Ascending aorta (tissue), 2 donors: ENCODE results near the gene GRIA3. TPM values are rescaled to one million over a fixed set of nuclear protein-coding genes. Genes with fewer than 3 reads are reported as not detected.

ENCODE experiments used
- DNase-seq, 2 donors: peaks; one replicate each; pipeline ENCODE4 v3.0.0-alpha.2; 2019; ENCODE audit warnings: low spot score in 2 of 2
- H3K27ac ChIP-seq, 2 donors: fragments of 200-600 bp; sonication (generic); one replicate each; pipeline ENCODE4 v1.5.1; 2016 to 2017; ENCODE audit warnings: mild to moderate bottlenecking in 1 of 2
- H3K27me3 ChIP-seq: fragments of 200-600 bp; sonication (generic); one replicate; pipeline ENCODE4 v1.5.1; 2017
- H3K36me3 ChIP-seq, 2 donors: fragments of 200-600 bp; sonication (generic); one replicate each; pipeline ENCODE4 v1.5.1; 2016
- H3K4me1 ChIP-seq, 2 donors: fragments of 200-600 bp; sonication (generic); one replicate each; pipeline ENCODE4 v1.5.1; 2016 to 2017; ENCODE audit warnings: mild to moderate bottlenecking in 1 of 2
- H3K4me3 ChIP-seq, 2 donors: fragments of 200-600 bp; sonication (generic); one replicate each; pipeline ENCODE4 v1.5.1; 2016 to 2017; ENCODE audit warnings: mild to moderate bottlenecking in 1 of 2
- H3K9me3 ChIP-seq, 2 donors: fragments of 200-600 bp; sonication (generic); one replicate each; pipeline ENCODE4 v1.5.1; 2016
- intact Hi-C: fragments of 100-400 bp; cut with DNase I; formaldehyde crosslinking; loops from one replicate; pipeline ENCODE4 v1.15.1; 2023
- total RNA-seq: library from RNA; depleted of rRNA; stranded (reverse); fragments of >200 nt; gene quantifications from one replicate; pipeline ENCODE4 v1.1.0, GENCODE V29; 2016
- TF ChIP-seq, protein P1 (sequence below), 3 experiments: fragments of 200-600 bp in 2 of 3; fragments of 450-650 bp in 1 of 3; sonication (generic) in 2 of 3; IDR thresholded peaks; one replicate each; pipeline ENCODE4 v1.5.1; 2016 to 2019; ENCODE audit warnings: antibody characterized with exemption in 3 of 3, mild to moderate bottlenecking in 1 of 3, moderate library complexity in 1 of 3

Gene GRIA3
- total RNA-seq, 1 donor from 2014 or later = 2.8 TPM

DNA sequence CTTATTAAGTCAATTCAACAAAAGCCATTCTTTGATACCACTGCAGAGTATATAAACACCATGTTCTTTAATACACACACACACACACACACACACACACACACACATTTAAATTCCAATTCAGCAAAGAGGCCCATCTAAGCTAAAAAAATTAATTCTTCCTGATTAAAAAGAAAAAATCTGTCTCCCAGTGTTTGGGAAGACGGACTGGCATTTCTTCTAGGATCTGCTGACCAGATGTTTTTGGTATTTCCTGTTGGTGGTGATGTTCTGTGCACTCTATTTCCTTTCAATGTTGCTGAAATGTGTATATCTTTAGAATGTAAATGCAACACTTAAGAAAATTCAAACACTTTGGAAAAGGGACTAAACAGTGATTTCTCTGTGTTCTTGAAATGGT, 304.9 kb downstream of the GRIA3 start:
- Histone ChIP-seq H3K4me3 (no peak overlapping the region), H3K27ac (no peak overlapping the region), H3K36me3 (no peaks in the 10 kb centered on the region), H3K9me3 (no peaks in the 10 kb centered on the region), H3K27me3 (no peaks in the 10 kb centered on the region), H3K4me1 (no peaks in the 10 kb centered on the region)
- DNase-seq = no peak
- intact Hi-C loops = no loop called here
- TF ChIP-seq, protein P1, sequence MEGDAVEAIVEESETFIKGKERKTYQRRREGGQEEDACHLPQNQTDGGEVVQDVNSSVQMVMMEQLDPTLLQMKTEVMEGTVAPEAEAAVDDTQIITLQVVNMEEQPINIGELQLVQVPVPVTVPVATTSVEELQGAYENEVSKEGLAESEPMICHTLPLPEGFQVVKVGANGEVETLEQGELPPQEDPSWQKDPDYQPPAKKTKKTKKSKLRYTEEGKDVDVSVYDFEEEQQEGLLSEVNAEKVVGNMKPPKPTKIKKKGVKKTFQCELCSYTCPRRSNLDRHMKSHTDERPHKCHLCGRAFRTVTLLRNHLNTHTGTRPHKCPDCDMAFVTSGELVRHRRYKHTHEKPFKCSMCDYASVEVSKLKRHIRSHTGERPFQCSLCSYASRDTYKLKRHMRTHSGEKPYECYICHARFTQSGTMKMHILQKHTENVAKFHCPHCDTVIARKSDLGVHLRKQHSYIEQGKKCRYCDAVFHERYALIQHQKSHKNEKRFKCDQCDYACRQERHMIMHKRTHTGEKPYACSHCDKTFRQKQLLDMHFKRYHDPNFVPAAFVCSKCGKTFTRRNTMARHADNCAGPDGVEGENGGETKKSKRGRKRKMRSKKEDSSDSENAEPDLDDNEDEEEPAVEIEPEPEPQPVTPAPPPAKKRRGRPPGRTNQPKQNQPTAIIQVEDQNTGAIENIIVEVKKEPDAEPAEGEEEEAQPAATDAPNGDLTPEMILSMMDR (IDR thresholded peaks at IDR 0.05) = no peak

DNA sequence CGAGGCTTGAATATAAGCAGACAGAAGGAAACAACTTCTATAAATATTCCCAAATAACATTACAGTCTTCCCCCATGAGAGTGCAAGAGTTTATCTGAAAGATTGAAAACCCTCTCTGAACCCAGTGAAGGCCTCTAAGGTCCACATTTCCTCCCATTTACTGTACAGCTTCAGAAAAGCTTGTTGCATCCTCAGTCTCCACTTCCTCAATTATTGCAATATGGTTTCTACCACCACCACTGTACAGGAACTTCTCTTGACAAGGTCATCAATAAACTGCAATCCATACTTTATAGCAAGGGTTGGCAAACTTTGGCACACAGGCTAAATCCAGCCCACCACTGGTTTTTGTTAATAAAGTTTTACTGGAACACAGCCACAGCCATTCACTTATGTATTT, 309.8 kb downstream of the GRIA3 start:
- intact Hi-C loops = no loop called here

DNA sequence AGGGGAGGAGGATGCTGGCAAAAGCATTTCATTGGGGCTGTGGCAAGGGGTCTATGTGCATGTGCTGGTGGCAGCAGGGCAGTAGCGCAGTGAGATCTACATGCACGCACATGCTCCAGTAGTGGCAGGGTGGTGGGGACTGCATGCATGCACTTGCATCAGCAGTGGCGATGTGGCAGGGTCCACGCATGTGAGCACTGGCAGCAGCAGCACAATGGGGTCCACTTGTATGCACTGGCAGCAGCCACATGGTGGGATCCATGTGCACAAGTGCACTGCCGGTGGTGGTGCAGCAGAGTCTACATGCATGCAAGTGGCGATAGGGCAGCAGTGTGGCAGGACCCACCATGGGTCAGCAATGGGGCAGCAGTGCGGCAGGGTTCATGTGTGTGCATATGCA, 315.7 kb downstream of the GRIA3 start:
- H3K9me3 ChIP-seq = no peaks in the 10 kb centered on the region
- H3K27me3 ChIP-seq = no peaks in the 10 kb centered on the region
- no peaks in the 10 kb centered on the region for H3K4me1 ChIP-seq
- no peak for DNase-seq
- TF ChIP-seq, protein P1 (IDR thresholded peaks at IDR 0.05) = no peak
- no peaks in the 10 kb centered on the region for H3K36me3 ChIP-seq
- H3K4me3 ChIP-seq = no peak overlapping the region
- H3K27ac ChIP-seq = no peak overlapping the region
- intact Hi-C loops = no loop called here

More for the DNA sequence above, 309.8 kb downstream of the GRIA3 start:
- Histone ChIP-seq H3K36me3 (no peaks in the 10 kb centered on the region), H3K4me3 (no peak overlapping the region), H3K9me3 (no peaks in the 10 kb centered on the region), H3K27me3 (no peaks in the 10 kb centered on the region), H3K27ac (no peak overlapping the region), H3K4me1 (no peaks in the 10 kb centered on the region)
- TF ChIP-seq, protein P1 (IDR thresholded peaks at IDR 0.05) = no peak
- DNase-seq = no peak

DNA sequence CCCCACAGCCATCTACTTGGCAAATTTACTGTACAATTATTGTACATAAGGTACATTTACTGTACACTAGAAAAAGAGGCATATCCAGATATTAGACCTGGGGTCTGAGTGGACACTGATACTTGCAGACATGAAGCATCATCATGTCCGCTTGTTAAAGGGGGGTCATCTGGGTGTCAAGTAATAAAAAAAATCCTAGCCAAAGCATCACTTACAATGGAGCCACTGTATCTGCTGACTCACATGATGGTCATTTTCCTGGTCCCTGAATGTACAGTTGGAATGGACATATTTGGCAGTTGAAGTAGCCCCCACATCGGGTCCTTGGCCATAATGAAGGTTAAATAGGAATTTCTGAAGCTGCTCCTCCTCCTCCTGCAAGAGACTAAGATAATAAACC, 320.0 kb downstream of the GRIA3 start:
- no peak for DNase-seq
- no peak overlapping the region for H3K4me3 ChIP-seq
- no peaks in the 10 kb centered on the region for H3K9me3 ChIP-seq
- no peak overlapping the region for H3K27ac ChIP-seq
- intact Hi-C loops = no loop called here
- no peaks in the 10 kb centered on the region for H3K4me1 ChIP-seq
- no peaks in the 10 kb centered on the region for H3K27me3 ChIP-seq
- no peaks in the 10 kb centered on the region for H3K36me3 ChIP-seq
- TF ChIP-seq, protein P1 (IDR thresholded peaks at IDR 0.05) = no peak

DNA sequence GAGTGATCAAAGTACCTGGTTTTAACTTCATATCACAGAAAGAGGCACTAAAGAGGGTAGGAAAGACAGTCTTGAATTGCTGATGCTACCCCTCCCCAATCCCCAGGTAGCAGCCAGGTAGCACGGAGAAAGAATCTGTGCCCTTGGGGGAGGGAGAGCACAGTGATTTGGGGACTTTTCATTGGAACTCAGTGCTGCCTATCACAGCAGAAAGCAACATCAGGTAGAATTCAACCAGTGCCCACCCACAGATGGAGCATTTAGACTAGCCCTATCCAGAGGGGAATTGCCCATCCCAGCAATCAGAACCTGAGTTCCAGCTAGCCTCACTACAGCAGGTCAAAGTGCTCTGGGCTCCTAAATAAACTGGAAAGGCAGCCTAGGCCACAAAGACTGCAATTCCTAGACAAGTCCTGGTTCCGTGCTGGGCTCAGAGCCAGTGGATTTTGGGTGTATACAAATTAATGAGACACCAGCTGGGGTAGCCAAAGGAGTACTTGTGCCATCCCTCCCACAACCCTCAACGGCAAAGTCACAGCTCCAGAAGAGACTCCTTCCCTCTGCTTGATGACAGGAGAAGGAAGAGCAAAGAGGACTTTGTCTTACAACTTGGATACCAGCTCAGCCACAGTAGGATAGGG, 320.7 kb downstream of the GRIA3 start:
- no peaks in the 10 kb centered on the region for H3K9me3 ChIP-seq
- DNase-seq = no peak
- TF ChIP-seq, protein P1 (IDR thresholded peaks at IDR 0.05) = no peak
- no peak overlapping the region for H3K27ac ChIP-seq
- H3K27me3 ChIP-seq = no peaks in the 10 kb centered on the region
- no peaks in the 10 kb centered on the region for H3K36me3 ChIP-seq
- H3K4me1 ChIP-seq = no peaks in the 10 kb centered on the region
- intact Hi-C loops = no loop called here
- H3K4me3 ChIP-seq = no peak overlapping the region
